ENCODE data around the gene STX5.

DNA sequence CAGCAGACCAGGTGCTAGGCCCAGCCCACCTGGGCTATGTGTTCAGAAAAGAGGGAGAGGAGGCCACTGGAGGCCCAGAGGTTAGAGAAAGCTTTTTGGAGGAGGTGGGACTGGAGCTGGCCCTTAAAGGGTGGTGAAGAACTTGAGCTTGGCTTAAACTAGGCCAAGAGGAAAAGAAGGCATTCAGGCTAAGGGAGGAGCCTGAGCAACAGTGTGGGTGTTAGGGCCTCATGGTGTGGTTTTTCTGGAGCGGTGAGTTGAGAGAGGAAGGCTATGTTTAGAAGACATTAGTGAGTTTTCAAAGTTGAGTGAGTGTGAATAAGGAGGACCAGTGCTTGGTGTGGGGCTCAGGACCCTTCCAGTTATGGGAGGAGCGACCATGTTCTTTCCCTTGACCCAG is 54.5 kb downstream of the STX5 start:
- TF ChIP-seq, protein P1, sequence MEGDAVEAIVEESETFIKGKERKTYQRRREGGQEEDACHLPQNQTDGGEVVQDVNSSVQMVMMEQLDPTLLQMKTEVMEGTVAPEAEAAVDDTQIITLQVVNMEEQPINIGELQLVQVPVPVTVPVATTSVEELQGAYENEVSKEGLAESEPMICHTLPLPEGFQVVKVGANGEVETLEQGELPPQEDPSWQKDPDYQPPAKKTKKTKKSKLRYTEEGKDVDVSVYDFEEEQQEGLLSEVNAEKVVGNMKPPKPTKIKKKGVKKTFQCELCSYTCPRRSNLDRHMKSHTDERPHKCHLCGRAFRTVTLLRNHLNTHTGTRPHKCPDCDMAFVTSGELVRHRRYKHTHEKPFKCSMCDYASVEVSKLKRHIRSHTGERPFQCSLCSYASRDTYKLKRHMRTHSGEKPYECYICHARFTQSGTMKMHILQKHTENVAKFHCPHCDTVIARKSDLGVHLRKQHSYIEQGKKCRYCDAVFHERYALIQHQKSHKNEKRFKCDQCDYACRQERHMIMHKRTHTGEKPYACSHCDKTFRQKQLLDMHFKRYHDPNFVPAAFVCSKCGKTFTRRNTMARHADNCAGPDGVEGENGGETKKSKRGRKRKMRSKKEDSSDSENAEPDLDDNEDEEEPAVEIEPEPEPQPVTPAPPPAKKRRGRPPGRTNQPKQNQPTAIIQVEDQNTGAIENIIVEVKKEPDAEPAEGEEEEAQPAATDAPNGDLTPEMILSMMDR (IDR thresholded peaks at IDR 0.05) = no peak
- no peak for TF ChIP-seq EZH2 (IDR thresholded peaks at IDR 0.05)
- no peak for TF ChIP-seq EZH2phosphoT487 (IDR thresholded peaks at IDR 0.05)
